Lung (tissue), 12 donors: Measurements from ENCODE around the gene UGT1A6. TPM values are rescaled to one million over a fixed set of nuclear protein-coding genes. Genes with fewer than 3 reads are reported as not detected.
"Not testable (repeated sequence)": the region's sequence is repeated elsewhere in the genome, so short reads cannot be mapped to it uniquely, and the experiment has no call there.

ENCODE experiments used
- ATAC-seq: fragments of 200-7000 bp; cut with Tn5 transposase; one replicate; pipeline ENCODE4 v1.9.1; 2020; ENCODE audit warnings: moderate number of reproducible peaks; ENCODE audit not compliant: insufficient read depth, low FRiP score
- DNase-seq, 3 donors: peaks; one replicate each; pipeline ENCODE4 v3.0.0-alpha.2; 2013 to 2017
- H3K27ac ChIP-seq, 2 donors: one replicate each; pipeline ENCODE4 v1.5.1; 2013; ENCODE audit warnings: mild to moderate bottlenecking in 2 of 2, moderate library complexity in 2 of 2, control low read depth in 1 of 2, inconsistent platforms in 1 of 2, low read depth in 1 of 2, low read length in 1 of 2
- H3K27me3 ChIP-seq, 3 donors: one replicate each; pipeline ENCODE4 v1.5.1; 2013; ENCODE audit warnings: low read length in 2 of 3; ENCODE audit not compliant: control insufficient read depth in 3 of 3, insufficient read depth in 3 of 3
- H3K36me3 ChIP-seq, 4 donors: one replicate each; pipeline ENCODE4 v1.5.1; 2013; ENCODE audit warnings: low read length in 4 of 4, mild to moderate bottlenecking in 1 of 4, moderate library complexity in 1 of 4; ENCODE audit not compliant: control insufficient read depth in 4 of 4, insufficient read depth in 4 of 4
- H3K4me1 ChIP-seq, 5 donors: one replicate each; pipeline ENCODE4 v1.5.1; 2013; ENCODE audit warnings: low read length in 5 of 5, mild to moderate bottlenecking in 2 of 5, moderate library complexity in 1 of 5; ENCODE audit not compliant: control insufficient read depth in 5 of 5, insufficient read depth in 5 of 5
- H3K4me3 ChIP-seq: one replicate; pipeline ENCODE4 v1.5.1; 2013; ENCODE audit warnings: mild to moderate bottlenecking, control low read depth, moderate library complexity
- H3K9ac ChIP-seq, 2 donors: one replicate each; pipeline ENCODE4 v1.5.1; 2013; ENCODE audit warnings: low read length in 2 of 2, control low read depth in 1 of 2; ENCODE audit not compliant: insufficient read depth in 1 of 2
- H3K9me3 ChIP-seq, 4 donors: one replicate each; pipeline ENCODE4 v1.5.1; 2013; ENCODE audit warnings: low read length in 3 of 4, mild to moderate bottlenecking in 1 of 4, moderate library complexity in 1 of 4; ENCODE audit not compliant: control insufficient read depth in 4 of 4, insufficient read depth in 3 of 4
- CTCF ChIP-seq: IDR thresholded peaks from 2 replicates; pipeline ENCODE4 v1.5.1; 2012; ENCODE audit warnings: mild to moderate bottlenecking; ENCODE audit errors: control extremely low read depth, extremely low read depth
- WGBS, 2 donors: extraction: QIAGEN DNeasy Blood & Tissue Kit; methylation state at CpG; one replicate each; pipeline ENCODE4 v1.1.7; 2013; 5-methylcytosine and 5-hydroxymethylcytosine counted together
- polyA plus RNA-seq, 2 donors: library from polyadenylated mRNA; stranded (reverse); fragments of 200-250 nt; gene quantifications; one replicate each; pipeline ENCODE4 v1.2.1, GENCODE V29; 2013
- total RNA-seq, 2 donors: library from RNA; depleted of rRNA in 1 of 2; stranded (reverse); fragments of >200 nt in 1 of 2; gene quantifications; one replicate each; pipeline ENCODE4 v1.2.1, GENCODE V29; 2014 to 2021
- donor health status: control.
- donor health status: control.
- donor health status: Bipolar disorder and iron deficiency.
- donor health status: healthy.
- donor health status: DM: yes; HTN: yes; CAD: no.

The UGT1A6 gene
- total and polyA plus RNA-seq, 4 donors, result 0.63 to 2.3 (median 1.5) TPM

- DNase-seq, result no peak
Observed at GRCh38 chr2:233728723-233729301, 36.1 kb downstream of the UGT1A6 start, which contains the start of gene UGT1A3. TSS of gene UGT1A3 (plus strand) at chr2:233729042. CDS start at chr2:233729127, 85 bp downstream.

GRCh38 chr2:233736868-233737653 is 44.4 kb downstream of the UGT1A6 start:
- not testable (repeated sequence) for ATAC-seq, DNase-seq, H3K4me3 ChIP-seq, H3K9ac ChIP-seq, H3K36me3 ChIP-seq, H3K27me3 ChIP-seq, H3K9me3 ChIP-seq, H3K4me1 ChIP-seq, H3K27ac ChIP-seq
- WGBS, 2 donors, result 83 to 89% methylated on average over 14 of the region's 14 CpGs

More at GRCh38 chr2:233728723-233729301, 36.1 kb downstream of the UGT1A6 start, which contains the start of gene UGT1A3:
- no peak within 1 kb of the TSS for H3K4me3 ChIP-seq
- TF ChIP-seq CTCF, result no peak
- no peak within 1 kb of the TSS for H3K27ac ChIP-seq
- H3K9ac ChIP-seq, result no peak within 1 kb of the TSS
- H3K27me3 ChIP-seq, result no peaks in the 10 kb centered on the region
- 77 to 92% methylated on average over 8 of the region's 8 CpGs for WGBS, 2 donors
- peaks cover 0 to 4% (median 0%) of the 10 kb centered on the region in 4 donors for H3K9me3 ChIP-seq
- ATAC-seq, result no peak
- no peaks in the 10 kb centered on the region for H3K36me3 ChIP-seq
- H3K4me1 ChIP-seq, result no peaks in the 10 kb centered on the region

GRCh38 chr2:233740870-233741269 is 48.2 kb downstream of the UGT1A6 start:
- ATAC-seq, result no peak
- 65 to 73% methylated on average over 2 of the region's 2 CpGs for WGBS, 2 donors

More at GRCh38 chr2:233740870-233741269, 48.2 kb downstream of the UGT1A6 start:
- TF ChIP-seq CTCF, result no peak
- no peak overlapping the region for H3K4me3 ChIP-seq
- H3K4me1 ChIP-seq, result no peaks in the 10 kb centered on the region
- H3K36me3 ChIP-seq, result no peaks in the 10 kb centered on the region
- DNase-seq, result no peak
- peaks cover 0 to 3% (median 0%) of the 10 kb centered on the region in 4 donors for H3K9me3 ChIP-seq
- H3K27ac ChIP-seq, result no peak overlapping the region
- no peak overlapping the region for H3K9ac ChIP-seq
- H3K27me3 ChIP-seq, result no peaks in the 10 kb centered on the region
